BJ (cell line): ENCODE results near the gene PLCB2. TPM values are rescaled to one million over a fixed set of nuclear protein-coding genes. Genes with fewer than 3 reads are reported as not detected.

ENCODE experiments used
- CTCF ChIA-PET: fragments of 350-600 bp; formaldehyde crosslinking; extraction: SDS; loops from one replicate; lab custom pipeline; 2021; ENCODE audit warnings: antibody characterized with exemption, inconsistent platforms; lab: Yijun Ruan, JAX
- POLR2A ChIA-PET: fragments of 300-600 bp; sonication (Branson Sonifier 250); formaldehyde crosslinking; extraction: SDS; loops from one replicate; lab custom pipeline; 2021; ENCODE audit warnings: antibody characterized with exemption; lab: Charles Lee
- DNase-seq: peaks from one replicate; pipeline ENCODE4 v3.0.0-alpha.2; 2011; ENCODE audit warnings: low read depth
- H3K27me3 ChIP-seq: 2 replicates; pipeline ENCODE4 v1.6.0; 2011; ENCODE audit warnings: low read length; ENCODE audit not compliant: control insufficient read depth, insufficient read depth
- H3K36me3 ChIP-seq: 2 replicates; pipeline ENCODE4 v1.5.1; 2011; ENCODE audit warnings: low read length; ENCODE audit not compliant: control insufficient read depth, insufficient read depth
- H3K4me3 ChIP-seq: 2 replicates; pipeline ENCODE4 v1.5.1; 2011; ENCODE audit warnings: low read depth, mild to moderate bottlenecking, control low read depth, low read length
- polyA plus RNA-seq: library from polyadenylated mRNA; depleted of rRNA; stranded (reverse); fragments of >200 nt; gene quantifications from 2 replicates; pipeline ENCODE4 v1.2.3, GENCODE V29; 2011
- TF ChIP-seq, protein P1 (sequence below): IDR thresholded peaks from 2 replicates; pipeline ENCODE4 v1.5.1; 2011; ENCODE audit warnings: low read depth, mild to moderate bottlenecking, control low read depth, inconsistent platforms, low read length, moderate library complexity; ENCODE audit not compliant: insufficient read depth

The PLCB2 gene
- polyA plus RNA-seq, 1 experiment, result 0.47 TPM

DNA sequence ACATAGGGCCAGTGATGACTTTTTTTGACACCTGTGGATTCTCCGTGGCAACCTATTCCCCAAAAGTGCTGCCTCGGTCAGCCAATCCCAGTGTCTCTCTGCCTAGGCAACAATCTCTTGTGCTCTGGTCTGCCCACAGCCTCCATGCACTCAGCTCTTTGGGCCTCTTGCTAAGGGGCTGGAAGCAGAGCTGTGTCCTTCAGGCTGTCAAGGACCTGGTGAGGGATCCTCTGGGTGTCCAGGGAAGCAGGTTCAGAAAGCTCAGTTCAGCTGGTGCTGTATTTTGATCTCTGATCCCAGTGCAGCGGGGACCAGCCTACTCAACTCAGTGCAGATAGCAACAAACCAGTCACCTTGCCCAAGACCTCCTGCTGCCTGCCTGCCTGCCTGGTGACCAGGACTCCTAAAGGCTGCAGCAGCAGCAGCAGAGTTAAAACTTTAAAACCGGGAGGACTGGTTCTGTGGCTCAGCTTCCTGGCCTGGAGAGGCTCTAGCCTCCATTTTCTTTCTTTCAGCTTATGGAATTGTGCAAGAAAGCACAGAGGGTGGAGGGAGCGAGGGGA is 62.7 kb downstream of the PLCB2 start:
- Histone ChIP-seq H3K36me3 (no peaks in the 10 kb centered on the region), H3K4me3 (no peak overlapping the region), H3K27me3 (peaks cover 34% of the 10 kb centered on the region)
- TF ChIP-seq, protein P1, sequence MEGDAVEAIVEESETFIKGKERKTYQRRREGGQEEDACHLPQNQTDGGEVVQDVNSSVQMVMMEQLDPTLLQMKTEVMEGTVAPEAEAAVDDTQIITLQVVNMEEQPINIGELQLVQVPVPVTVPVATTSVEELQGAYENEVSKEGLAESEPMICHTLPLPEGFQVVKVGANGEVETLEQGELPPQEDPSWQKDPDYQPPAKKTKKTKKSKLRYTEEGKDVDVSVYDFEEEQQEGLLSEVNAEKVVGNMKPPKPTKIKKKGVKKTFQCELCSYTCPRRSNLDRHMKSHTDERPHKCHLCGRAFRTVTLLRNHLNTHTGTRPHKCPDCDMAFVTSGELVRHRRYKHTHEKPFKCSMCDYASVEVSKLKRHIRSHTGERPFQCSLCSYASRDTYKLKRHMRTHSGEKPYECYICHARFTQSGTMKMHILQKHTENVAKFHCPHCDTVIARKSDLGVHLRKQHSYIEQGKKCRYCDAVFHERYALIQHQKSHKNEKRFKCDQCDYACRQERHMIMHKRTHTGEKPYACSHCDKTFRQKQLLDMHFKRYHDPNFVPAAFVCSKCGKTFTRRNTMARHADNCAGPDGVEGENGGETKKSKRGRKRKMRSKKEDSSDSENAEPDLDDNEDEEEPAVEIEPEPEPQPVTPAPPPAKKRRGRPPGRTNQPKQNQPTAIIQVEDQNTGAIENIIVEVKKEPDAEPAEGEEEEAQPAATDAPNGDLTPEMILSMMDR, result no peak
- POLR2A ChIA-PET, result no interaction called here
- DNase-seq, result no peak
- CTCF ChIA-PET, result interaction anchor here (0.9 to 1.3 kb wide), 2 partner anchors 18 to 27 kb away, joined by 3 to 5 read pairs; no protein-coding TSS in a partner anchor

GRCh38 chr15:40243126-40243810 is 64.5 kb downstream of the PLCB2 start:
- Histone ChIP-seq H3K4me3 (no peak overlapping the region), H3K27me3 (peaks cover 38% of the 10 kb centered on the region), H3K36me3 (no peaks in the 10 kb centered on the region)
- ChIA-PET CTCF (interaction anchor here (0.9 kb wide), 1 partner anchor 26 kb away, joined by 3 read pairs; no protein-coding TSS in a partner anchor), POLR2A (no interaction called here)
- TF ChIP-seq, protein P1, result no peak
- no peak for DNase-seq

DNA sequence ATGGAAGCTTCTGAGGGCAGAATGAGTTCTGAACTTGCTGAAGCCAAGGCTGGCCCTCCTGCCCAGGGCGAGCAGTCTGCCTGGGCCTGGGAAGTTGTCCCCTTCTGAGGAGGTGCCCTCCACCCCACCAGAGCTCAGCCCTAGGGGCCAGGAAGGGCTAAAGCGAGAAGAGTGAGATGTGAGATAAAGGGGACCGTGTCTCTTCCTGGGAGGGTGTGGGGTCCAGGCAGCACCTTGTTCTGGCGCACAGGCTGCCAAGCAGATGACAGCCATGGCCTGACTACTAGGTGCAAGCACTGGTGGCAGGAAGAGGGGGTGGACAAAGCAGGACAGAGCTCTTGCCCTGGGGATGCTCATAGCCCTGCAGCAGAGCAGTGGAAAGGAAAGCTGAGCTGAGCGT is 65.1 kb downstream of the PLCB2 start:
- DNase-seq, result no peak
- CTCF ChIA-PET, result interaction anchor here (1.2 to 1.5 kb wide), 3 partner anchors 15 to 37 kb away, joined by 4 read pairs; no protein-coding TSS in a partner anchor
- Histone ChIP-seq H3K36me3 (no peaks in the 10 kb centered on the region), H3K27me3 (peaks cover 32% of the 10 kb centered on the region), H3K4me3 (no peak overlapping the region)
- POLR2A ChIA-PET, result no interaction called here
- TF ChIP-seq, protein P1, result no peak

- H3K36me3 ChIP-seq, result no peaks in the 10 kb centered on the region
- ChIA-PET POLR2A (no interaction called here), CTCF (interaction anchor here (1.2 to 1.5 kb wide), 3 partner anchors 15 to 37 kb away, joined by 4 read pairs; no protein-coding TSS in a partner anchor)
- no peak overlapping the region for H3K4me3 ChIP-seq
- peaks cover 29% of the 10 kb centered on the region for H3K27me3 ChIP-seq
- TF ChIP-seq, protein P1, result no peak
- no peak for DNase-seq
Observed at GRCh38 chr15:40242213-40242599, 65.5 kb downstream of the PLCB2 start.
